GM21447 (cell line): ENCODE measurements around the gene CNPY1.
"Not testable (repeated sequence)": the region's sequence is repeated elsewhere in the genome, so short reads cannot be mapped to it uniquely, and the experiment has no call there.

ENCODE experiments used
- ATAC-seq: cut with Tn5 transposase; IDR thresholded peaks from one replicate; pipeline ENCODE4 v1.9.1; 2021; ENCODE audit not compliant: unreplicated experiment

Gene CNPY1

GRCh38 chr7:155534691-155535090 is 11.7 kb downstream of the CNPY1 start:
- ATAC-seq, result no peak

GRCh38 chr7:155533827-155534690 is 12.3 kb downstream of the CNPY1 start:
- no peak for ATAC-seq

- ATAC-seq, result no peak
These were observed 13.1 kb downstream of the CNPY1 start for GRCh38 chr7:155533120-155533826.

- no peak for ATAC-seq
These were observed 13.6 kb downstream of the CNPY1 start for GRCh38 chr7:155532792-155533119.

GRCh38 chr7:155531681-155532080 is 14.7 kb downstream of the CNPY1 start:
- no peak for ATAC-seq

GRCh38 chr7:155530601-155531000 is 15.8 kb downstream of the CNPY1 start:
- ATAC-seq, result no peak

GRCh38 chr7:155529845-155530244 is 16.5 kb downstream of the CNPY1 start:
- ATAC-seq, result no peak

- no peak for ATAC-seq
These were observed 17.0 kb downstream of the CNPY1 start for GRCh38 chr7:155529346-155529745.

GRCh38 chr7:155527664-155528063 is 18.7 kb downstream of the CNPY1 start:
- ATAC-seq, result no peak

- ATAC-seq, result no peak
These were observed 20.1 kb downstream of the CNPY1 start for GRCh38 chr7:155526225-155526624.

- no peak for ATAC-seq
These were observed 22.3 kb downstream of the CNPY1 start for GRCh38 chr7:155524018-155524556.

- no peak for ATAC-seq
These were observed 23.1 kb downstream of the CNPY1 start for GRCh38 chr7:155523168-155523675.

GRCh38 chr7:155521743-155522398 is 24.5 kb downstream of the CNPY1 start:
- ATAC-seq, result no peak

- no peak for ATAC-seq
These were observed 25.2 kb downstream of the CNPY1 start for GRCh38 chr7:155521007-155521742.

GRCh38 chr7:155520114-155520513 is 26.2 kb downstream of the CNPY1 start:
- no peak for ATAC-seq

GRCh38 chr7:155519358-155519757 is 27.0 kb downstream of the CNPY1 start:
- not testable (repeated sequence) for ATAC-seq

GRCh38 chr7:155518633-155519032 is 27.7 kb downstream of the CNPY1 start:
- ATAC-seq, result no peak

- ATAC-seq, result no peak
These were observed 28.4 kb downstream of the CNPY1 start for GRCh38 chr7:155517969-155518368.

GRCh38 chr7:155517452-155517851 is 28.9 kb downstream of the CNPY1 start:
- no peak for ATAC-seq

GRCh38 chr7:155516466-155516865 is 29.9 kb downstream of the CNPY1 start:
- no peak for ATAC-seq

- ATAC-seq, result no peak
These were observed 31.0 kb downstream of the CNPY1 start for GRCh38 chr7:155515318-155515717.
